H1 (cell line): ENCODE data around the gene RTN4RL1. TPM values are rescaled to one million over a fixed set of nuclear protein-coding genes. Genes with fewer than 3 reads are reported as not detected.

Experiments used
- BRCA1 ChIP-seq: IDR thresholded peaks from 2 replicates; pipeline ENCODE4 v1.6.1; 2012; ENCODE audit warnings: low read depth, low read length, improper control_type of control experiment
- CBX5 ChIP-seq: fragments of 300-800, 300-1000 bp; sonication (generic); IDR thresholded peaks from 2 replicates; pipeline ENCODE4 v1.7.1; 2016; ENCODE audit warnings: antibody characterized with exemption, low read length, low read depth
- CHD1 ChIP-seq: IDR thresholded peaks from 2 replicates; pipeline ENCODE4 v1.6.1; 2012; ENCODE audit warnings: low read depth, low read length, improper control_type of control experiment
- EZH2 ChIP-seq: fragments of 200-600 bp; sonication (generic); IDR thresholded peaks from 2 replicates; pipeline ENCODE4 v1.7.1; 2012; ENCODE audit warnings: low read depth, mild to moderate bottlenecking, moderate library complexity, low read length, inconsistent platforms; ENCODE audit not compliant: severe bottlenecking
- FOSL1 ChIP-seq: IDR thresholded peaks from 2 replicates; pipeline ENCODE4 v1.6.1; 2011; ENCODE audit warnings: mild to moderate bottlenecking, low read depth, low read length, moderate library complexity; ENCODE audit not compliant: insufficient read depth
- HDAC6 ChIP-seq: IDR thresholded peaks from one replicate; pipeline ENCODE4 v1.7.1; 2012; ENCODE audit warnings: low read depth, mild to moderate bottlenecking, inconsistent platforms, low read length, moderate library complexity
- POLR2A ChIP-seq, 2 experiments: IDR thresholded peaks; 1 replicate in 1 of 2; 2 replicates in 1 of 2; pipeline ENCODE4 v1.6.1; 2011; ENCODE audit warnings: low read depth in 2 of 2, low read length in 2 of 2, mild to moderate bottlenecking in 2 of 2; ENCODE audit errors: control extremely low read depth in 1 of 2
- RAD21 ChIP-seq, 2 experiments: IDR thresholded peaks in 1 of 2; conservative IDR thresholded peaks in 1 of 2; 2 replicates each; pipeline ENCODE4 v1.6.1; 2011; ENCODE audit warnings: low read depth in 2 of 2, low read length in 2 of 2, improper control_type of control experiment in 1 of 2, inconsistent platforms in 1 of 2, mild to moderate bottlenecking in 1 of 2, moderate library complexity in 1 of 2
- RFX5 ChIP-seq: IDR thresholded peaks from 2 replicates; pipeline ENCODE4 v1.6.1; 2011; ENCODE audit warnings: low read depth, low read length, improper control_type of control experiment, borderline replicate concordance
- SP4 ChIP-seq: IDR thresholded peaks from 2 replicates; pipeline ENCODE4 v1.6.1; 2012; ENCODE audit warnings: low read length, inconsistent platforms
- TAF7 ChIP-seq: optimal IDR thresholded peaks from 2 replicates; pipeline ENCODE3; 2011; ENCODE audit warnings: low read depth, mild to moderate bottlenecking, inconsistent platforms, low read length, moderate library complexity, borderline replicate concordance
- TBP ChIP-seq: IDR thresholded peaks from 2 replicates; pipeline ENCODE4 v1.6.1; 2011; ENCODE audit warnings: low read depth, low read length, improper control_type of control experiment
- polyA plus RNA-seq, 7 experiments: library from polyadenylated mRNA; depleted of rRNA in 3 of 7; stranded (reverse) in 5 of 7; unstranded in 2 of 7; fragments of >200 nt in 5 of 7; fragments of 200-250 nt in 2 of 7; gene quantifications; 1 replicate in 5 of 7; 2 replicates in 1 of 7; 4 replicates in 1 of 7; pipeline versions ENCODE4 v1.2.1 to v1.2.3, GENCODE V29; 2011 to 2013; ENCODE audit warnings: missing spikeins in 2 of 7, mixed read lengths in 2 of 7
- total RNA-seq: library from RNA; stranded (reverse); fragmentation: NEBNext Ultra II Directional; extraction: Animal tissue kit (Norgen Biotek cat#: 25700); gene quantifications from 2 replicates; pipeline ENCODE4 v1.2.1, GENCODE V29; 2021
- TF ChIP-seq, protein P1 (sequence below): IDR thresholded peaks from 2 replicates; pipeline ENCODE4 v1.6.1; 2011; ENCODE audit warnings: low read length, improper control_type of control experiment

The RTN4RL1 gene
- total and polyA plus RNA-seq, 2 of the 8 experiments (the other 6 are each of a cell fraction or from before 2014, with no cell fraction given): 0.09 TPM; not detected in 1

DNA sequence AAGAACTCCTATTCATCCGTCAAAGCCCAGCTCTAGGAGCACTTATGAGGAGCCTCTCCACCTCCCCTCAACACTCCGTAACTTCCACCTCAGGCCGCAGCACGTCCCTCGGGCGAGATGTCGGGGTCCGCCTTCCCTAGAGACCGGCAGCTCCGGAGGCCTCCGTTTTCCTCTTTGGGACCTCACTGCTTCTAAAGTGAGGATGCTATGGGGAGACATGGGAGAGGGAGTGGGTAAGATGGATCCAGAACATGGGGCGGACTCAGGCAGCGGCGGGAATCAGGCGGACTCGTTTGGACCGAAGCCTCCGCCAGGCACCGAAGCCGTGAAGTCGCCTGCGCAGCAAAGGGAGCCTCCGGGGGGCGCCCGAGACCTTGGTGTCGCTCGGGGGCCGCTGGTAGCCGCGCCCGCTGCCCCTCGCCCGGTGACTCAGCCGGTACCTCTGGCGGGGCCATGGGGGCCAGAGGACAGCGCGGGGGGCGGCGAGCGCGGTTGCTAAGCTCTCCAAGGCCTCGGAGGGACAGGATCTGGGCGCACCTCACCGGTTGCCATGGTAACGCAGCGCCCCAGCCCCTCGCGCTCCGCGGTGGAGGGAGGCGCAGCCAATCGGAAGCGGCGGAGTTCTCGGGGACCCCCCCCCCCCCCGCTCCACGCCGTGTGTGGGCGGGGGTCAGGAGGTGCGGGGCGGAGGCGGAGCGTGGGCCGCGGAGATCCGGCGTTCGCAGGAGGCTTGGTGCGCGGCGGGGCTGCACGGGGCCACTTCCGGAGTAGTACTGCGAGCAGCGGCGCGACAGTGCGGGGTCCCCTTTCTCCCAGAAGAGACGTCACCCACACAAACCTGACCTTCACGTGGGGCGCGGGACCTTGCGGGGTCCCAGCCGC lies 28.5 kb upstream of the RTN4RL1 start (continued):
- no peak for TF ChIP-seq CHD1
- no peak for TF ChIP-seq EZH2
- peak; percentile 62 to 74 for TF ChIP-seq RAD21 (IDR thresholded peaks at IDR 0.05 in 1 of 2, conservative IDR thresholded peaks at IDR 0.05 in 1 of 2; ENCODE audit: low read depth in 2 of 2, low read length in 2 of 2)
- no peak for TF ChIP-seq BRCA1
- TF ChIP-seq RFX5: no peak
- no peak for TF ChIP-seq TAF7
- no peak for TF ChIP-seq CBX5
- TF ChIP-seq TBP: no peak
- no peak for TF ChIP-seq HDAC6
- no peak for TF ChIP-seq POLR2A (IDR thresholded peaks at IDR 0.05; ENCODE audit: control extremely low read depth in 1 of 2, low read depth in 2 of 2, low read length in 2 of 2)
- TF ChIP-seq, protein P1, sequence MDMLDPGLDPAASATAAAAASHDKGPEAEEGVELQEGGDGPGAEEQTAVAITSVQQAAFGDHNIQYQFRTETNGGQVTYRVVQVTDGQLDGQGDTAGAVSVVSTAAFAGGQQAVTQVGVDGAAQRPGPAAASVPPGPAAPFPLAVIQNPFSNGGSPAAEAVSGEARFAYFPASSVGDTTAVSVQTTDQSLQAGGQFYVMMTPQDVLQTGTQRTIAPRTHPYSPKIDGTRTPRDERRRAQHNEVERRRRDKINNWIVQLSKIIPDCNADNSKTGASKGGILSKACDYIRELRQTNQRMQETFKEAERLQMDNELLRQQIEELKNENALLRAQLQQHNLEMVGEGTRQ: no peak
- TF ChIP-seq FOSL1: no peak
- TF ChIP-seq SP4: 0 out of 2 replicates have a peak, but pooled peaks have one; percentile 30
